WTC11 (cell line): ENCODE results near the gene C2orf92. TPM values are rescaled to one million over a fixed set of nuclear protein-coding genes. Genes with fewer than 3 reads are reported as not detected.

Experiments used
- ATAC-seq: fragments of 200-7000 bp; cut with Tn5 transposase; 2 replicates; pipeline ENCODE4 v1.10.0; 2021; ENCODE audit warnings: mild to moderate bottlenecking, moderate library complexity
- CTCF ChIA-PET: fragments of 300-600 bp; sonication (Branson Sonifier 250); formaldehyde crosslinking; loops from one replicate; lab custom pipeline; 2021; ENCODE audit warnings: antibody characterized with exemption; lab: Charles Lee
- POLR2A ChIA-PET: fragments of 350-600 bp; sonication (Branson Sonifier 250); formaldehyde crosslinking; loops from one replicate; lab custom pipeline; 2021; ENCODE audit warnings: antibody characterized with exemption; lab: Charles Lee
- DNase-seq: peaks from one replicate; pipeline ENCODE4 v3.0.0; 2021; ENCODE audit warnings: low spot score
- H3K27ac Mint-ChIP-seq: 2 replicates; pipeline ENCODE4 v1.8.0; 2021; ENCODE audit warnings: mixed read lengths
- H3K27me3 Mint-ChIP-seq: 2 replicates; pipeline ENCODE4 v1.8.0; 2021; ENCODE audit warnings: low read depth, mild to moderate bottlenecking, moderate library complexity, mixed read lengths
- H3K36me3 Mint-ChIP-seq: 2 replicates; pipeline ENCODE4 v1.8.0; 2021; ENCODE audit warnings: mixed read lengths
- H3K4me1 Mint-ChIP-seq: 2 replicates; pipeline ENCODE4 v1.8.0; 2022; ENCODE audit warnings: mixed read lengths
- H3K4me3 Mint-ChIP-seq: 2 replicates; pipeline ENCODE4 v1.8.0; 2021; ENCODE audit warnings: mild to moderate bottlenecking, moderate library complexity, mixed read lengths
- H3K9me3 Mint-ChIP-seq: 2 replicates; pipeline ENCODE4 v1.8.0; 2021; ENCODE audit warnings: mixed read lengths
- CREM ChIP-seq: sonication (generic); formaldehyde crosslinking; IDR thresholded peaks from 2 replicates; pipeline ENCODE4 v1.8.1; 2022; ENCODE audit warnings: mild to moderate bottlenecking, missing genetic modification reagents, moderate library complexity
- E2F5 ChIP-seq: sonication (generic); formaldehyde crosslinking; IDR thresholded peaks from 2 replicates; pipeline ENCODE4 v1.8.1; 2022; ENCODE audit warnings: mild to moderate bottlenecking, moderate library complexity, missing genetic modification reagents
- ESRRA ChIP-seq: sonication (generic); formaldehyde crosslinking; IDR thresholded peaks from 2 replicates; pipeline ENCODE4 v1.8.1; 2022; ENCODE audit warnings: mild to moderate bottlenecking, missing genetic modification reagents, borderline replicate concordance
- IRF1 ChIP-seq: sonication (generic); formaldehyde crosslinking; IDR thresholded peaks from 2 replicates; pipeline ENCODE4 v1.8.0; 2023; ENCODE audit warnings: missing genetic modification reagents
- IRF2 ChIP-seq: sonication (generic); formaldehyde crosslinking; IDR thresholded peaks from 2 replicates; pipeline ENCODE4 v1.8.0; 2022; ENCODE audit warnings: low read depth, missing genetic modification reagents, borderline replicate concordance
- JUN ChIP-seq: sonication (generic); formaldehyde crosslinking; IDR thresholded peaks from 2 replicates; pipeline ENCODE4 v1.8.0; 2023; ENCODE audit warnings: mild to moderate bottlenecking, missing genetic modification reagents
- MXD4 ChIP-seq: fragments of 250-450 bp; sonication (Bioruptor Pico); IDR thresholded peaks from 2 replicates; pipeline ENCODE4 v1.8.0; 2021; ENCODE audit warnings: mild to moderate bottlenecking, moderate library complexity, borderline replicate concordance
- NFE2L1 ChIP-seq: sonication (generic); formaldehyde crosslinking; IDR thresholded peaks from 2 replicates; pipeline ENCODE4 v1.8.1; 2023; ENCODE audit warnings: missing genetic modification reagents
- NR1H2 ChIP-seq: sonication (generic); formaldehyde crosslinking; IDR thresholded peaks from 2 replicates; pipeline ENCODE4 v1.9.0; 2021; ENCODE audit warnings: mild to moderate bottlenecking, moderate library complexity, missing genetic modification reagents
- PRDM15 ChIP-seq: sonication (generic); formaldehyde crosslinking; IDR thresholded peaks from 2 replicates; pipeline ENCODE4 v1.8.0; 2022; ENCODE audit warnings: missing genetic modification reagents
- RELA ChIP-seq: sonication (generic); formaldehyde crosslinking; IDR thresholded peaks from 2 replicates; pipeline ENCODE4 v1.8.1; 2022; ENCODE audit warnings: missing genetic modification reagents, mild to moderate bottlenecking, borderline replicate concordance
- USF2 ChIP-seq: sonication (generic); formaldehyde crosslinking; IDR thresholded peaks from 2 replicates; pipeline ENCODE4 v1.8.1; 2023; ENCODE audit warnings: mild to moderate bottlenecking, missing genetic modification reagents, moderate library complexity
- ZNF219 ChIP-seq: sonication (generic); formaldehyde crosslinking; IDR thresholded peaks from 2 replicates; pipeline ENCODE4 v1.8.0; 2023; ENCODE audit warnings: missing genetic modification reagents, mild to moderate bottlenecking, borderline replicate concordance
- ZNF232 ChIP-seq: sonication (generic); formaldehyde crosslinking; IDR thresholded peaks from 2 replicates; pipeline ENCODE4 v1.8.0; 2022; ENCODE audit warnings: mild to moderate bottlenecking, missing genetic modification reagents
- ZNF416 ChIP-seq: fragments of 250-450 bp; sonication (Bioruptor Pico); IDR thresholded peaks from 2 replicates; pipeline ENCODE4 v1.9.0; 2021; ENCODE audit warnings: mild to moderate bottlenecking, inconsistent platforms
- ZNF512 ChIP-seq: sonication (generic); formaldehyde crosslinking; IDR thresholded peaks from 2 replicates; pipeline ENCODE4 v1.8.1; 2022; ENCODE audit warnings: missing genetic modification reagents, borderline replicate concordance
- total RNA-seq: library from RNA; stranded (reverse); gene quantifications from 3 replicates; pipeline ENCODE4 v1.2.3, GENCODE V29; 2021
- TF ChIP-seq, protein P1 (sequence below): sonication (generic); formaldehyde crosslinking; IDR thresholded peaks from 2 replicates; pipeline ENCODE4 v1.8.1; 2023; ENCODE audit warnings: mild to moderate bottlenecking, missing genetic modification reagents, moderate library complexity

C2orf92 gene
- total RNA-seq, 1 experiment from 2014 or later = 5.2 TPM

GRCh38 chr2:97738179-97739019, 68.9 kb downstream of the C2orf92 start (continued):
- TF ChIP-seq USF2 (CRISPR knock-in tag) (no peak), CREM (CRISPR knock-in tag) (no peak), IRF2 (CRISPR knock-in tag) (no peak), ESRRA (CRISPR knock-in tag) (no peak)

GRCh38 chr2:97739020-97739892, 69.7 kb downstream of the C2orf92 start:
- no peaks in the 10 kb centered on the region for H3K27me3 Mint-ChIP-seq
- ATAC-seq = no peak
- DNase-seq = no peak
- H3K27ac Mint-ChIP-seq = no peak overlapping the region
- H3K9me3 Mint-ChIP-seq = no peaks in the 10 kb centered on the region
- no peak overlapping the region for H3K4me3 Mint-ChIP-seq
- TF ChIP-seq E2F5 (CRISPR knock-in tag) (no peak), NFE2L1 (no peak), NR1H2 (no peak), RELA (CRISPR knock-in tag) (no peak), ZNF512 (CRISPR knock-in tag) (no peak), ZNF416 (no peak), JUN (CRISPR knock-in tag) (no peak), IRF1 (no peak), ZNF232 (CRISPR knock-in tag) (no peak), ZNF219 (no peak), PRDM15 (CRISPR knock-in tag) (no peak), MXD4 (CRISPR knock-in tag) (no peak)
- TF ChIP-seq, protein P1, sequence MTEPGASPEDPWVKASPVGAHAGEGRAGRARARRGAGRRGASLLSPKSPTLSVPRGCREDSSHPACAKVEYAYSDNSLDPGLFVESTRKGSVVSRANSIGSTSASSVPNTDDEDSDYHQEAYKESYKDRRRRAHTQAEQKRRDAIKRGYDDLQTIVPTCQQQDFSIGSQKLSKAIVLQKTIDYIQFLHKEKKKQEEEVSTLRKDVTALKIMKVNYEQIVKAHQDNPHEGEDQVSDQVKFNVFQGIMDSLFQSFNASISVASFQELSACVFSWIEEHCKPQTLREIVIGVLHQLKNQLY (CRISPR knock-in tag) = no peak
- ChIA-PET CTCF (interaction anchor here (1.0 to 4.1 kb wide), 13 partner anchors 9 to 449 kb away, joined by 3 to 56 read pairs (median 9); no protein-coding TSS in a partner anchor), POLR2A (no interaction called here)
- H3K36me3 Mint-ChIP-seq = no peaks in the 10 kb centered on the region
- H3K4me1 Mint-ChIP-seq = peaks cover 15% of the 10 kb centered on the region
